ENCODE data around the gene CCDC167.
"Not testable (repeated sequence)": the region's sequence is repeated elsewhere in the genome, so short reads cannot be mapped to it uniquely, and the experiment has no call there.

The CCDC167 gene

DNA sequence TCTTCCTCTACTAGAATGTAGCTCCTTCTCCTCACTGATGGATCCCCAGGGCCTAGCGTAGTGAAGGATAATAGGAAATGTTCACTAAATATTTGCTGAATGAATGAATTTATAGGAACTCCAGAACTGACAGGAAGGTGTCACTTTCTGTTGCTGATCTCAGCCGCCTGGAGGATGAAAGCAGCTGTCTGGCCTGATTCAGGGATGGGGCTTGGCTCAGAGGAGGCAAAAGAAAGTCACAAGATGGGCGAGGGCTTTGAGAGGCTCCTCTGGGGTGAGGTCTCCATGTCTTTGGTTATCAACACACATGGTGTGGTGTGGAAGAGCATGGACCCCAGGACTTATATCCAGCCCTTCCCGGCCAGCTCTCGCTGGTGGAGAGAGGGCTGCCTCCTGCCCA is 11.5 kb upstream of the CCDC167 start:
- no peak for DNase-seq (ENCODE audit: low spot score)

DNA sequence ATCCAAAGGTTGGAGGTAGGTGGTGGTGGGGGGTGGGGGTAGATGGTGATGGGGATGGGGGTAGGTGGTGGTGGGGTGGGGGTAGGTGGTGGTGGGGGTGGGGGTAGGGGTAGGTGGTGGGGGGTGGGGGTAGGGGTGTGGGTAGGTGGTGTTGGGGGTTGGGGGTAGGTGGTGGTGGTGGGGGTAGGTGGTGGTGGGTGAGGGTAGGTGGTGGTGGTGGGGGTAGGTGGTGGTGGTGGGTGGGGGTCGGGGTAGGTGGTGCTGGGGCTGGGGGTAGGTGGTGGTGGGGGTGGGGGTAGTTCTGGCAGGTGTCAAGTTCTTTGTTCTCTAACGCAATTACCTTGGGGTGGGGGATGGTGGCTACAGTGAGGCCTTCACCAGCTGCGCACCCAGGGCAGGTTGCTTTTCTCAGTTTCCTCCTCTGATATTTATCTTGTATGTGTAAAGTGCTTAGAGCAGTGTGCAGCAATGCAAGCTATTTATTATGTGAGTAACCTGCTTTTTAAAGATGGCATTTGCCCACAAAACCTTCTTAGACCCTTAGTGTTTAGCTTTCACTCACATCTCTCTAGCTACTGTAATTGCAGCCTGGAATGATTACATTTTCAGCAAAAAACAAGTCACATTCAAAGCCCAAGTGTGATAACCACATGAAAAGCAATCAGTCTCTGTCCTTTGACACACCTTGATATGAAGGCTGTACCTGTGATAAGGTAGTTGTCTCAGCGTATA is 8.2 kb upstream of the CCDC167 start:
- no peak for DNase-seq (ENCODE audit: low spot score)

DNA sequence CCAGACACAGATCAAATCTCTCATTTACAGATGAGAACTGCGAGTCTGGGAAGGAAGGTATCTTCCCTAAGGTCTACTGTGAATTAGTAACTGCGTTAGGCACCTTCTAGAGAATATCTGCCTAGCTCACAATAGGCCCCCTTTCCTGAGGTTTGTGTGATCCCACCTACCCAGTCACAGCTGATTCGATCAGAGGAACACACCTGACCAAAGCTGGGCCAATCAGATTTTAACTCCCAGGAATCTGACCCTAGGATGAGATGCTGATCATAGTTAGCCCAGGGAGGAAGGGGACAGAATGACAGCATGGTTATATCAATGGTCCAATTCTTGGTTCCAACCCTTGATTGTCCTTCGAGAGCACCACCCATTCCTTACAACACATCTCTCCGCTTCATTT is 7.4 kb upstream of the CCDC167 start:
- DNase-seq (ENCODE audit: low spot score): no peak

DNA sequence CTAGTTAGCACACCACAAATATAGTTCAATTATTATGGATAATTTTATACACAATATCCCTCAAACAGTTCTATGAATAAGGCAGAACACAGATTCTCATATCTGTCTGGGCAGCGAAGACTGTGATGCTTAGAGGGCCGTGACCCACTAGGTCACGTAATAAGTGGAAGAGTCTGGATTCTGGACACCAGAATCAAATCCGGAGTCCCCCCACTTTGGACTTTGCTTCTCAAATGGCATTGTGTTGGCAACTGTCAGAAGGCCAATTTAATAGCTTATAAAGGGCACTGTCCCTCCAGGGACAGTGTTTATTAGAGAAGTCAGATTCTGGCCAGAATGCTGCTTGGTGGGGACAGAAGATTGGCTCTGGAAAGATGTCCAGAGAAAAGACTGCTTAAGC is 6.8 kb upstream of the CCDC167 start:
- DNase-seq (ENCODE audit: low spot score): no peak

DNA sequence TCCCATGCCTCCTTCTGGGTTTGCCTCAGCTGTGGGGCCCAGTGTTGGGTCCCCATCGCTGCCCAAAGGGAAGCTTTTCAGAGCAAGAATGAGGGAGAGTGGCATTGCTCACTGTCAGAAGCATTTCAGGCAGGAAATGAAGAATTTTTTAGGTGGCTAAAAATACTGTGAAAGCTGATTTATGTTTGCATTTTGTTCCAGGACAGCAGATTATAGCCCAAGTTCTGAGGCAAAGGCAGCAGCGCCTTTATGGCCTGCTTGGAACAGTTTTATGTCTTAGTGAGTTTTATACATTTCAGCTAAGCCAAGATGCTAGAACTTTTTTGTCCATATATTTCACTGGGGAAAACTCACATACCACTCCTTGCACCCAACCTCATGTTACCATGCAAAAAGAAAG is 4.3 kb upstream of the CCDC167 start:
- DNase-seq (ENCODE audit: low spot score): no peak

DNA sequence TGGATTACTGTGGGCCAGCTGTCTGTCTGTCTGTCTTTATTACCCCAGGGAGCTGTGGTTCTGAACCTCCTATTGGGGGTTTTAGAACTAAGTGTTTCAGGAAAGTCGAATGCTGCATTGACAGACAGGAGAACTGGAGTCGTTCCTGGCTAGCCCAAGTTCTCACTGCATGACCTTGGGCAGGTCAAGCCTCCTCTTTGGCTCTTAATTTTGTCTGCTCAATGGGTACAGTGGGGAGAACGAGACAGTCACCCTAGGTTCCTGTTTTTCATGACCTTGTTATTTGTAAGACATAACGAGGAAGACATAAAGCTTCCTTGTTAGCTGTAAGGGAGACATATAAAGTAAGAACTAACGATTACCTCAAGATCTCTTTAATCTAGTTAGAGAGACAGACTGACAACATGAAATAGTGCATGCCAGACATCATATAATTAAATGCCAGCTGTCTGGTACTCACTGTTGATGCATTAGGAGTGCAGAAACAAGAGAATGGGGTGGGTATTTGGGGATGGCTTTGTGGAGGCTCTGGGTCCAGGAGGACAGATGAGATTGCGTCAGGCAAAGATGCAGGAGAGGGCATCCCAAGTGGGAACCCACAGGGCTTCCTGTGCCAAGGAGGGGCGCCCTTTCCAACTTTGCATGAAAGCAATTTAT is 3.7 kb upstream of the CCDC167 start:
- no peak for DNase-seq (ENCODE audit: low spot score)

DNA sequence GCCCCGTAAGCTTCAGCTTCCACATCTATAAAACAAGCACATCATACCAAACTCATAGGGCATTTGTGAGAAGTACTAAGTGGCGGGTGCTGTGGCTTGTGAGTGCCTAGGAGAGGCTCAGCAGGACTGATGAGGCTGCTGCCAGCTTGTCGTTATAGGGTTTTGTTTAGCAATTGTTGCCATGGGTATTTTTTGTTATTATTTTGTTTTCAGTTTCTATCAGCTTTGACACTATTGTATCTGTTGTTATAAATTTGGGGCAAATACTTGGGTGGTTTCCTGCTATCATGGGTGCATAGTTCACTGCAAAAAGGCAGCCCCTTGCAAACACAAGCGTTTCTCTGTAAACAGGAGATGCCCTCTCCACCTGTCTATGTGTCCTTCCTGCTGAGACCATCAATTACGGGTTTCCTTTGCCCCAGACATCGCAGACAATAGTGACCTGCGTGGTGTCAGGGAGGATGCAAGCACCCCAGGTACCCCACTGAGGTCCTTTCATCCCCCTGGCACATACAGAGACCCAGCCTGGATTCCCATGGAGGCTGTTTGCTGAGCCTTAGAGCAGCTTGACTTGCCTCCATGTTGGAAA is 3.1 kb upstream of the CCDC167 start:
- no peak for DNase-seq (ENCODE audit: low spot score)

DNA sequence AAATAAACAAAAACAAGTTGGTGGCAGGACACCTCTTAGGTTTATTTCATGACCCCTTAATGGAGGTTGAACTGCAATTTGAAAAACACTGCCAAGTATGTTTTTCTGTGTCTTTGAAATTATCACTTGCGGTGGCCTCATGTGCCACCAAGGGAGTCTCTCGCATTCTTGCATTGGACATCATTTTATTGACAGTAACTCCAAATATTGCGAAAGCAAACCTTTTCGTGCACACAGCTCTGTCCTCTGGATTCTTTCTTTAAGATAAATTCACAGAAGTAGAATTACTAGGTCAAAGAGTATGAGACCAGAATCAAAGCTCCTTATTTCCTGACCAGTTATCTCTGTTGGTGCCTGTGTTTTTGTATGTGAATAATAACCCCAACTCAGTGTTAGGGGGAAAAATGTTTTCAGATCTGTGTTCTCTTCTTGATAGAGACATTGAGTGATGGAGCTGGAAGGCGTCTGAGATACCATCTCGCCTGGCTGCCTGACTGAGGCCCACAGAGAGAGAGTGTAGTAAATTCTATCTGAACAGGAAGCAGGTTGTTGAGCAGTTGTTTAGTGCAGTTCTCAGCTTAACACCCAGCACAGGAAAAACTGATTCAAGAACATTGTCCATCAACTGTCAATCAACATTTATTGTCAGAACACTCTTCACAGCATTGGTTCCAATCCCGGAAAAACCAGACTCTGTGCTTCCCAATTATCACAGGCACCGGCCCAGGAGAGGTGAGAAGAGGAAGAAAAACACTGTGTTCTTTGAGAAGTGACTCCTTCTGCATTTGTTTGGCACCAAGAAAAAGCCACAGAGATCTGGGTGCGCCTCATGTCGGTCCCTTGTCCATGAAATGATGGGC is 2.2 kb upstream of the CCDC167 start:
- no peak for DNase-seq (ENCODE audit: low spot score)

DNA sequence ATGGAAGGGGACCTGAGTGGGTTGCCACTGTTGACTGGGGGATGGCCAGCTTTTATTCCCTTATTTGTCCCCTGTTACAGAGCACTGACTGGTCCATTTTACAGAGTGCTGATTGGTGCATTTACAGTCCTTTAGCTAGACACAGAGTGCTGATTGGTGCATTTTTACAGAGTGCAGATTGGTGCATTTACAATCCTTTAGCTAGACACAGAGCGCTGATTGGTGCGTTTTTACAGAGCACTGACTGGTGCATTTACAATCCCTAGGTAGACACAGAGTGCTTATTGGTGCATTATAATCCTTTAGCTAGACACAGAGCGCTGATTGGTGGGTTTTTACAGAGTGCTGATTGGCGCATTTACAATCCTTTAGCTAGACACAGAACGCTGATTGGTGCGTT is 1.2 kb upstream of the CCDC167 start:
- DNase-seq (ENCODE audit: low spot score): not testable (repeated sequence)

DNA sequence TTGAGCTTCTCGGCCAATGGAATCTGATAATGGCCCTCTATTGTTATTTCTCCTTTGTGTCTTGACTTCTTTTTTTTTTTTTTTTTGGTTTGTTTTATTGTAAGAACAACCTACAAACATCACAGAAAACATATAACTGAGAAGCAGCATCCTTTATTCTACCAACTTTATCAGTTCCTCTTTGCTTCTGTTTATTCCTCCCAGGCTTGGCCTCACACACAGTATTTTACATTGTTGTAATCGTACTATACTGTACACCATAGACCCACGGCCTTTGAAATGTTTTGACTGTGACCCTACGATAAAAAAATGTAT is 558 bp upstream of the CCDC167 start:
- DNase-seq (ENCODE audit: low spot score): no peak

DNA sequence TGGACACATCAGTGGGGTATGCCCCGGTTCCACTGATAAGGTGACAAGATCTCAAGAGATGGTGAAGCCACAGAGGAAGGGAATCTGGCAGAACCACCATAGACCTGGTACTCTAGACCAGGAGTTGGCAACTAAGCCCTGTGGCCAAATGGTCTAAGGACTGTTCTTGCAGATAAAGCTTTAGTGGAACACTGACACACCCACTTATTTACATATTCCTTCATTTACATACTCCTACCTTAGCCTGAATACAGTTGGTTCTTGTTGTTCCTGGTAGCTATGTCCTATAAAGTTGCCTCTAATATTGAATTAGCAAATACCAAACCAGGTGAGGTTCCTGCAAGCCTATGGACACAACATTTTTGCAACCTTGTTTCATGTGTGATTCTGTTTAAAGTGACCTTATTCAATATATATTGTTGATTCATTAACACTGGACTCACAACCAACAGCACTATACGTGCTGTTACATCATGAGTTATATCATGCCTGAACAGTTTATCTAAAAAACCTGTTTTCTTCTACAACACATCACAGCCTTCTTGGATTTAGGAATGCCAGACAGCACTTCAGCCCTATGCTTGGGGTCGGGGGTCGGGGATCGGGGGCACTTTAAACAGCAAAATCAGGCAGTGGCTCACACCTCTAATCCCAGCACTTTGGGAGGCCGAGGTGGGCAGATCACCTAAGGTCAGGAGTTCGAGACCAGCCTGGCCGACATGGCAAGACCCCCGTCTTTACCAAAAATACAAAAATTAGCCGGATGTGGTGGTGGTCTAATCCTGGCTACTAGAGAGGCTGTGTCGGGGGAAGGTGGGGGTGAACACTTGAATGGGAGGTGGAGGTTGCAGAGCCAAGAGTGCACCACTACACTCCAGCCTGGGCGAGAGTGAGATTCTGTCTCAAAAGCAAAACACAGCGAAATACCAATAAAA is 2.5 kb downstream of the CCDC167 start:
- no peak for DNase-seq (ENCODE audit: low spot score)

DNA sequence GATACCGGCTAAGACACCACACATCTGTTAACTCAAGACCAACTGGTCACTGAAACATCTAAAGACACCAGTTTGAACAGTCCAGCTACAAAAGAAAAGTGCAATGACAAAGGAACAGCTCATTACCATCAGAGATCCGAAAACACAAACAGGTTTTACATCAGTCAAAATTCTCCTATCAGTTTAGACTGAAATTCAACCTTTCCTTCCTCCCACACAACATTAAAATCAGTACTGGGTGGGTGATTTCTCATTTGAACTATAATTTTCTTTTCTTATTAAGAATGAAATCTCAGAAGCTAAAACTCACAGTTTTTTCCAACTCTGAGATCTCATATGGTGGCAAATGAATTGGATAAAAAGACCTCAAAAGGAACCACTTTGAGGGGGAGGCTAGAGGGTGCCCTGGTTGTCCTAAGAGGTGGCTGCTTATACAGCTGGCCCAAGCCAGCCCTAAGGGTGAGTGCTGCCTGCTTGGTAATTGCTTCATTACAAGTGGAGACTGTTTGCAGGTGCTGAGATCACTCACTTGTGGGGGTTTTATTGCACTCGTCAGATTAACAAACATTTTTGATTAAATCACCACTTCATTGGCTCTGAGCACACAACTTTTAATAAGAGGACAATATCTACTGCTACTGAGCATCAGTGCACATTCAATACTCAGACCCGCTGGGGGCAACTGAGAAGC is 4.3 kb downstream of the CCDC167 start:
- no peak for DNase-seq (ENCODE audit: low spot score)

DNA sequence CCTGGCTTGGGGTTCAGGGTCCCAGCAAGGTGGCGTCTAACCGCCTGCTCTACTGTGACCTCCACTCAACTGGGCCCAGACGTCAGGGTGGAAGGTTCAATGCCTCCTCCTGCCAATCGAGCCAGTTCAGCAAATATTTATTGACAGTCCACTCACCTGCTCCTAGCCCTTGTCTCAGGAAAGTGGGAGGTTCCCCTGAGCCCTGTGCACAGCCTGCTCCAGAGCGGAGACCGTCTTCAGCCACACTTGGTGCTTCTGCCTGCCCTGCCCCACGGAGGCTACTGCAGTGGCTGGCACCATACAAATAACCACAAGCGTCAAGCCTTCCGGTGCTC is 6.1 kb downstream of the CCDC167 start:
- DNase-seq (ENCODE audit: low spot score): no peak

DNA sequence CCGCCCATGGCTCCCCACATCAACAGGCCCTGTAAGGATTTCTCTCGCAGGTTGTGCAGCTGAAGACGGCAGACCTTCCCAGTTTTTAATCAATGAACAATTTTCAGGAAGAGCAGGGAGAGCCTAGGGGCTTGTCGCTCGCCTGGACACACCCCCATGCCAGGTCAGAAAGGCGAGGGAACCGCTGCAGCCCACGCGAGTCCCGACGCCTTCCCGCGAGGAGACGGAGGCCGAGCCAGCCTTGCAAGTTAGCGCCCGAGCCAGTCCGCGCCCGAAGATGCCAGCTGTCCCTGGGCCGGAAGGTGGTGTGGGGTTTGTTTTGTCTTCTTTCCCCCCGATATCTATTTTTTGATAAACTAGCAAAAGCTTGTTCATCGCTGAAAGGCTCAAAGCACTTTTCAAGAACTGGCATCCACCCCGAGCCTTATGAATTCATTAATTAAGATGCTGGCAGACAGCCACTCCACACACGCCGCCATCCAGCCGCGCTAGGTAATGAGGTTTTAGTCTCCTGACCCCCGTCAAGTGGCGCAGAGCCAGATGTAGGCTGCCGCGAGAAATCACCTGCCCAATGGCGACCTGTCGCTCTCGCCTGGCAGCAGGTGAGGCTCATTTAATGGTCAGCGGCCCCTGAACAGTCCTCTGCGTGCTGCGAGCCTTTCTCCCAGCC is 6.6 kb downstream of the CCDC167 start:
- DNase-seq (ENCODE audit: low spot score): no peak

DNA sequence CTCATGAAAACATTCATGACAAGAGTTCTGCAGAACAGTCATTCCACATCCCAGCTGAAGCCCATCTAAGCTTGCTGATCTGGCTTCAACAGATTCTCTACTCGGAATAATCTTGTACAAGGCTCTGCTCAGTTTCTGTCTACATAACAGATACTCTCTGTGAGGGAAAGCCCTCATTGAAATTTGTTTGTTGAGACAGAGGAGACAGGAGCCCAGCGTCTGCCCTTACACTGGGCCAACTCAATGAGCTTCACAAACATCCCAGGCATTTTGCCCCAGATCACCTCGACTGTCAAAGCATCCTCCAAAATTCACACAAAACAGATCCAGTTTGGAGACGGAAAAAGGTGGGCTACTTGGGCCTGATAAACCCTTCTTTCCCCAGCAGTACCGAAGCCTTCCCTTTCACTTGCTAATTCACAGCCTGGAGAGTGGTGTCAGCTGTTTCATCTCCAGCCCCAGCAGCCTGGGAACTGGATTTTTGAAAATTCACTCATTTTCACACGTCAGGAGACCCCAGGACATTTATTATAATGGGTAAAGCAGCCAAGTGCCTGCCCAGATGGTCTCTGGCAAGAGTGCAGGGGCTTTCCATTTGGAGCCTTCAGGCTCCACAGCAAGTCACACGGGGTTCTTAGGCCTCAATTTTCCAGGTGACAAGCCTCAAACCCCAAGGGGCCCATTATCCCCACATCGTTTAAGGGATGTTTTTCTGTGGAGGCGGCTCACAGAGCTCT is 7.3 kb downstream of the CCDC167 start:
- no peak for DNase-seq (ENCODE audit: low spot score)

DNA sequence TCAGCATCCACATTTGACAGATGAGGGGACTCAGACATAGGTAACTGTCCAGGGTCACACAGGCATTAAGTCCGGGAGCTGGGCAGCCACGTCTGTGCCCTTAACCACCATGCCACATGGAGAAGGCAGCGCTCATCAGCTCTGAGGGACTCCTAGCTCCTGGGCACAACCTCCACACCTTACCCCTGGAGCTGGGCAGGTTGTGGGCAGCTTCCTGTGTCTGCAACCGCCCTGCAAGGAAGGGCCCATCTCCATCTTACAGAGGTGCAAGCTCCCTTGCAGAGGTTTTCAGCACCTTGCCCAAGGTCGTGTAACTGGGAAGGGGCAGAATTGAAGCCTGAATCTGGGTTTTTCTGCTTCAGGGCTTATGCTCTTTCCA is 7.9 kb downstream of the CCDC167 start:
- no peak for DNase-seq (ENCODE audit: low spot score)

DNA sequence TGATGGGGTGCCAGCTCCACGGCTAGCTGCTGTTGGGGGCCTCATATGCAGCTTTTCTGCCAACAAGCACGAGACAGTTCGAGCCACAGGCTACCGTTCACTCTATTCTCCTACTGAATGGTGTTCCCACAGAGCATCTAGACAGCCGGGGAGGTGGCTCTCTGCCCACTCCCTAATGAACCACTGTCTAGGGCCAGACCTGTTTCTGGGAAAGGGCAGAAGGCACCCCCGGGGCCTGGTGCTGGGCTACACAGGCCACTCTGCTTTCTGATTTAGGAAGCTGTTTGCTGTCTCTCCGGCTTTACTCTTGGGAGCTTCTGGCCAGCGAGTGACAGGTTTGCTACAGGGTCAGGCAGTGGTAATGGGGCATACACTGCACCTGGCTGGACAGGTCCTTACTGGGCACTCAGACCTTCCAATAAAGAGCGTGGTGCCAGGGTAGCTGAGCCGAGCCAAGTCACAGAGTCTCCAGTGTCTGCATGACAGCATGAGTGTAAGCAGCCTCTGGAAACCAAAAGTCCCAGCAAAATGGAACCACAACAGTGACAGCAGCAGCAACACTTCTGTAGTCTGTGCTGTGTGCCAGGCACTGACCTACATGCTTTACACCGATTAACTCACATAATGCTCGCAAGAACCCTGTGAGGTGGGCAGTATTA is 8.4 kb downstream of the CCDC167 start:
- DNase-seq (ENCODE audit: low spot score): no peak

DNA sequence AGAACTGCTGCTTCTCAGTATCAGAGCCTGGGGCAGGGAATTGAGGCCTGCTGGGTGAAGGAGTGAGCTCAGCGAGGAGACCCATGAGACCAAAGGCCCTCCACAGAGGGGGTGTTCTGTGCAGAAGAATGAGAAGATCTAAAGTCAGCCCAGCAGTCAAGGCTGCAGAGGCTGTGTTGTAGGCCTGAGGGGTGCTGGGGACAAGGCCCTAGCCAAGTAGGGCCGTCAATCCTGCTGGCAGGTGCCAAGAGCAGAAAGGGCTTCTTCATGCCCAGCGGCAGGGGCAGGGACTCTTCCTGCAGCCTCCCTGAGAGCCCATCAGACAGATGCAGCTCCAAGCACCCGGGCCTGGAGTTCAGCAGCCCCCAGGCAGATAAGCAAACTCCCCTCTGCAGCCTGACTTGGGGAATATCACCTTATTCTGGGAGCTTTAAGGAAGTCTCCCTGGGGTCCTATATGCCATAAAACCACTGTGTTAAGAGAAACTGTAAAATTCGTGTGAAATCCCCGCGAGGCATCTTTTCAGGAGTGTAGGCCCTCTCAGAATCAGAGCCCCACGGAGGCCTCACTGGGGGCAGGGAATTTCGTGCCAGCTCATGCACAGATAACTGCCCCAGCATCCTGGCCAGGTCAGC is 9.0 kb downstream of the CCDC167 start:
- DNase-seq (ENCODE audit: low spot score): no peak
